ENCODE measurements around the gene ADARB2.
"Not testable (repeated sequence)": the region's sequence is repeated elsewhere in the genome, so short reads cannot be mapped to it uniquely, and the experiment has no call there.

ADARB2 gene

GRCh38 chr10:1418031-1418550 is 319.2 kb downstream of the ADARB2 start:
- FAIRE-seq: no peak

DNA sequence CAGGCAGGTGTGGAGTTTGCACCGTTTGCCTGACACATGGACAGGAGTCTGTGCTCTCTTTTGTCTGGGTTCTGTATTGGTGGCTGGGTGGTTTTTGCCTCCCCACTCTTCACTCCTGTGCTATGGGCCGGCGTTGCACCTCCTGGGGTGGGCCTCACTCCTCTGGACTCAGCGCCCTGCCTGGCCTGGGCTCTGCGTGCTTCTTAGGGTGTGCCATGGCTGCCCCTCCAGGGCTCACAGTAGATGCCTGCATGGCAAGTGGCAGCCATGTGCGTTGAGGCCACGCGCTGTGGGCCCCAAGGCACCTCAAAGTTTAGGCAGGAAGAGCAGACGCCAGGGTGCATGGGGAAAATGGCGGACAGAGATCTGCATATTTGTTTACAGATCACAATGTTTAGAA is 319.8 kb downstream of the ADARB2 start:
- FAIRE-seq: no peak

DNA sequence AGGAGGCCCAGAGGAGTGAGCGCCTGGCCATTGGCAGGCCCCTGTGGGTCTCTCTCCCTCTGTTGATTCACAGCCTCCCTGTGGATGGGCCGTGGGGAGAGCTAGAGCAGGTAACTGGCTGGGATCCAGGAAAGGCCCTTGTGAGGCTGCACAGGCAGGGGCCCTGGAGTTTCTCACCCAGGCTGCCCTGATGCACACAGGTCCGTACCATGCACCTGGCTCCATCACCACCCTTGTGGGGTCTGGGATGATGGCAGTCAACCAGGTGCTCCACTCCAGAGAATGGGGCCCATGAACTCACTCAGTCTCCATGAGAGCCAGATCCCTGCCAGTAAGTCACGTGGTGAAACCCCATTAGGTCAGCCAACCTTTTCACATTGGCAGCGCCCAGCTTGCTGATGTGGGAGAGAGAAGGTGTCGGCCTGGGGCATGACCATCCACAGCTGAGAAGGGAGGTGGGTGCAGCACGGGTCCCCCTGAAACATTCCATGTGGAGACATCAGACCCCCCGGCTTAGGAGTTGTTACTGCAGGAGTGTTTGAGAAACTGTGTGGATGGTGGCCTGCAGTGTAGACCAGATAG is 320.8 kb downstream of the ADARB2 start:
- FAIRE-seq: no peak

GRCh38 chr10:1414893-1415292 is 322.4 kb downstream of the ADARB2 start:
- no peak for FAIRE-seq

DNA sequence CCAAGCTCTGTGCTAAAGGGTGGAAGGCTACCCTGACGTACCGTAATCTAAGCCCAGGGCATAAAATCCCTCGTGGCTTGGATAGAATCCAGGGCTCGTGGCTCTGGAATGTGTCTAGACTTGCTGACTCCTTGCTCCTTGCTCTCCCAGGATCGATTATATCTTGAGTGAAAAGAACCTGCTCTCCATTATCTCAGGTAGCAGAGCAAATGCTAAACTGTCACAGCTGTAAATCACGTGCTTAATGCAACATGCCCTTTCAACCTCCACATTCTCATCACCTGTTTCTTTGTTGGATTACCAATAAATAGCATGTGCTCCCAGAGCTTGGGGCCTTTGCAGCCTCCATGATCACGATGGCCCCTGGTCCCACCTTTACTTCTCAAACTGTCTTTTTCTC is 323.0 kb downstream of the ADARB2 start:
- FAIRE-seq: not testable (repeated sequence)

GRCh38 chr10:1413823-1414222 is 323.5 kb downstream of the ADARB2 start:
- FAIRE-seq: no peak

GRCh38 chr10:1413256-1413655 is 324.1 kb downstream of the ADARB2 start:
- no peak for FAIRE-seq

DNA sequence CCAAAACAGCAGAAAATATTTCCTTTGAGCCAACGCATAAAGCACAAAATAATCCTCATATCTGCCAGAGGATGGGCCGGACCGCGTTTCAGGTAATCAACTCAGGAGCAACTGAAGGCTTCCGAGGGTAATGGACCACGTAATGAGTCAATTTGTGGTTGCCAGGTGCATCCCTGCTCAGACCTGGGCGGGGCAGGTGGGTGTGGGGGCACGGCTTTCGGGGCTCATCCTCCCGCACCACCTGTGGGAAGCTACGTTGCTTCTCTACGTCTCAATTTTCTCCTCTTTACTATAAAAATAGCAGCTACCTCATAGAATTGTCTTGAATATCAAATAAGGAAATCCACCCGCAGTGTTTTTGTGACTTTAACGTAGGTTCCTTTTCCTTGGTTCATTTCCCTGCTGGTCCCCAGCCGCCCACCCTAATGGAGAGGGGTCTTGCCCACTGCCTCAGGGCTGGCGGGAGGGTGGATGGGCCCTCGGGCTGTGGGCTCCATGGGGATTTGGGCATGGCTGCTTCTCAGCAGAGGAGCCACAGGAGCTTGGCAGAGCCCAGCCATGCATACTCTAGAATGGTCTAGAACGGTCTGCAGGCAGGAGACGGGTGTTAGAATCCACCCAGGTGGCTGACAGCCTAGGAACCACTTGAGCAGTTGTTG is 324.7 kb downstream of the ADARB2 start:
- FAIRE-seq: no peak

- FAIRE-seq: no peak
Observed at GRCh38 chr10:1411956-1412355, 325.4 kb downstream of the ADARB2 start.

DNA sequence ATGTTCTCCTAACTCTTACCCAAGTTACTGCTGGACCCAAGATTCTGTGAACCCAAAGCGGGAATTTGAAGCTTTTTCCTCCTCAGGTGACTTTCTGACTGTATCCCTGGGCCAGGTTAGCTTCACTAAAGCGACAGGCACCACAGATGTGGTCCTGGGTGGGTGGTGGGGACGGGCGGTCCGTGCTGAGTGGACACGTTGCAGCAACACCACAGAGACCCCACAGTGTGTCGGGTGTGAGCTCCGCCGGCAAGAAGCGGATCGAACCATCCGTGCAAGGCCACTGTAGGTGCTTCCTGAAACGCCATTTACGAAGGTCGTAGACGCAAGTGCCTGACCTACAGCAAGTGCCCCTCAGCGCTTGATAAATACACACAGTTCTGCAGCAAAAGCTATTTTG is 325.9 kb downstream of the ADARB2 start:
- FAIRE-seq: no peak

DNA sequence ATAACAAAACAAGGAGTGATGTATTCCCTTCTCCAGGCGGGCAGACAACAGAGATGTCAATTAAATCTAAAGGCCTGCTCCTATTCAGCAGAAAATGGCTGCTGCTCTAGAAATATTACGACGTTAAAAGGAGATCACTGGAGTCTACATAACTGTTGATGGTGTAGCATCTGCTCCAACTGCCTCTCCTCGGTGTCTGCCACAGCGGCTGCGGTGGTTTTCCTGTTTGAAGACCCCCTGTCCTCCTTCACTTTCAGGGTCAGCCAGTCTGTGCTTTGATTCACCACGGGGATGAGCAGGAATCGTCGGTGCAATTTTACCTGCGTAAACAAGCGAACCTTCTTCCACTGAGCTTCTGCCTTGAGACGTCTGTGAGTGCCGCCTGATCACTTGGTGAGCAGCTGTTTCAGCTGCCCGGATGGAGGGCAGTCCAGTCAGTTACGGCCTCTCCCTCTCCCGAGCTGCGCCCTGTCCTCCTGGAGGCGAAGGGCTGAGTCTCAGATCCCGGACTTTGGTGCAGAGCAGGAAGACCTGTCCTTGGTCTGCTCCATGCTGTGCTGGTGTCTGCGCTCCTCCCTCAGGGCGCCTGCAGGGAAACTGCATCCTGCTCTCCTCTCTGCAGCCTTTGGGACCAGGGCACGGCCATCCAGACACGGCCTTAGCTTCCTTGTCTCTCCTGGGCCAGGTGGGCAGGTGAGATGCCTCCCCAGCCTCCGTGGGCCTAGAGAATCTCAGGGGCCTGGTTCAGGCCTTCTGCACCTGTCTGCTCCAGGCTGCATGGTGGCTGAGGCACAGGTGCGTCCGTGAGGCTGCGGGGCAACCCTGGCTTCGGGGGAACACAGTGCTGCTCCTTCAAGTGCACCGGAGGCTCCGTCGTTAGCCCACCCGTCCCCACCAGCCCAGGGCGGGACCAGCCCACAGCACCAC is 326.6 kb downstream of the ADARB2 start:
- FAIRE-seq: no peak

DNA sequence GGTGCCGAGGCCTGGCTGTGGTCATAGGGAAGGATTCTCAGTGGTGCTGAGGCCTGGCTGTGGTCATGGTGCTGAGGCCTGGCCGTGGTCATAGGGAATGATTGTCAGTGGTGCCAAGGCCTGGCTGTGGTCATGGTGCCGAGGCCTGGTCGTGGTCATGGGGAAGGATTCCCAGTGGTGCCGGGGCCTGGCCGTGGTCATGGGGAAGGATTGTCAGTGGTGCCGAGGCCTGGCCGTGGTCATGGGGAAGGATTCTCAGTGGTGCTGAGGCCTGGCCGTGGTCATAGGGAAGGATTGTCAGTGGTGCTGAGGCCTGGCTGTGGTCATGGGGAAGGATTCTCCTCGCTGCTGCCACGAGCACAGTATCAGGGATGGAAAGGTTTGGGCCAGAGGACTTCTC is 327.3 kb downstream of the ADARB2 start:
- FAIRE-seq: no peak

DNA sequence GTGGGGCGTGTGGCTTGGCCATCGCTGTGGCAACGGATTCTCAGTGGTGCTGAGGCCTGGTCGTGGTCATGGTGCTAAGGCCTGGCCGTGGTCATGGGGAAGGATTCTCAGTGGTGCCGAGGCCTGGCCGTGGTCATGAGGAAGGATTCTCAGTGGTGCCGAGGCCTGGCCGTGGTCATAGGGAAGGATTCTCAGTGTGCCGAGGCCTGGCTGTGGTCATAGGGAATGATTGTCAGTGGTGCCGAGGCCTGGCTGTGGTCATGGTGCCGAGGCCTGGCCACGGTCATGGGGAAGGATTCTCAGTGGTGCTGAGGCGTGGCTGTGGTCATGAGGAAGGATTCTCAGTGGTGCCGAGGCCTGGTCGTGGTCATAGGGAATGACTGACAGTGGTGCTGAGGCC is 327.9 kb downstream of the ADARB2 start:
- FAIRE-seq: no peak

GRCh38 chr10:1408651-1409367 is 328.5 kb downstream of the ADARB2 start:
- FAIRE-seq: no peak

DNA sequence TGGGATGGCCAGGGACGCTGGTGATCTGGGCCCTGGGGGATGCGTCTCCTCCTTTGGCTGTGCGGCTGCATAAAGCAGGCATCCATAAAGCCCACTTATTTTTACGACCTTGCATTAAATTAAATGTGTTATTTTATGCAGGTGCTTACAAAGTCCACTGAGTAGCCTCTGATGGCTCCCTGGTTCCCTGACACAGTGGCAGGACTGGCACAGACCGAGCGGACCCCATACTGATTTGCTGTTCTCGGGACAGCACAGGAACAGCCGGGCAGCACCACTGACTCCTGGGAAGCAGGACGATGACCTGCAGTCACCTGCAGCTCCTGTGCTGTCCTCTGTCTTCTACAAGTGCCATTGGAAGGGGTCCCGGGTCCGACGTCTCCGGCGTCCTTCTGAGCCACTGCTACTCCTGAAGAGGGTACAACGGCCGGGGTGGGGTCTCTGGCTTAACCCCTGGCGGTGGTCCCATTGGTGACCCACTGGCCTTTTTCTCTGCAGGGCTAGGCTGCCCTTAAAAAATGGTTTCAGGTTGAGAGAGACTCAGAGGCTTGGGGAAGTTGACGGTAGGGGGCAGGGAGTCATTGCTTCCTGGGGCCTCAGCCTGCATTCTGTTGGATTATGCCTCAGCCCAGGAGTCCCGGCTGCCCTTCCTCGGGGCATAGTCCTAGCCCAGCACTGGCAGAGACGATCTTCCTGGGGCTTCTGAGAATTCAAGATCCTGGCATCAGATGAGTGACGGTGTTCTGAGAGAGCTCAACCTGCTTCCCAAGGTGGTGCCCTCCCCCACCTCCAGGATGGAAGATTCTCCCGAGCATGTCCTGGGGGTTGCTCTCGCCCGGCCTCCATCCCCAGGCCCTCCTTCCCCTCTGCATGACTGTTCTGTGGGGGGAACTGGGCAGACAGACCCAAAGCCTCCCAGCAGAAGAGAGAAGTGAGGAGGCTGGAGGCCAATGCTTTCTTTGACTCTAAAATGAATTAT is 330.1 kb downstream of the ADARB2 start:
- no peak for FAIRE-seq

DNA sequence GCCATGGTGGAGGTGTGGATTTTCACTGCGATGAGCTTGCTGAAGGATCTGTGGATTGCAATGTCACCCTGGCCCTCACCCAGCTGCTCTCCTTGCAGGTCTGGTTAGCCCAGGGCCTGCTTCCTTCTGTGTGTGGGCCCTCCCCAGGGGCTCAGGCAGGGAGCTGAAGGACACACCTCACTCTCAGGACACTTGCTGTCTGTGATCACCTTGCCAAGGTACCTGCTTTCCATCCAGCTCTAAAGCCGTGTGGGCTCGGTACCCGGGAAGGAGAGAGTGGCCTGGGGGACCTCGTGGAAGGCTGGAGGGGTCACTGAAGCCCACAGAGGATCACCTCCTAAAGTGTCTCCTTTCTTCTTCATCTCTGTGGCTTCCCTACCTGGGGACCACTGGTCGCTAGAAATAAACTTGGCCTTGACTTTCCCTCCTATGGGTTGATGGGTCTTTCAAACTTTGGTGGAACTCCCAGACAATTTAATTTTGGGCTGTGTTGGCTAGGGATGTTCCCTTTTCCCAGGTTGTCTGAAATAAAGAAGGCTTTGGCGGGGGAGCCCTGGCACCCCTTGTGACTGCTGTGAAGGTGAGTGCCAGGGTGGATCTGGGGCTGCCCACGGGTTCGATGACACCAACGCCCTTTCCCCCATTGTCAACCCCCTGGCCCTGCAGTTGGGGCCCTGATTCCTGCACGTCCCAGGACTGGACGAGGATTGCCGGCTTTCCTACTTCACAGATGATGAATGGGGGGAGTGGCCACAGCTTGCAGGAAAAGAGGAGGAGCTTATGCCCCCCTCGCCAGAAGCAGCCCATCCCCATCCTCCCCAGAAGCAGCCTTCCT is 331.0 kb downstream of the ADARB2 start:
- no peak for FAIRE-seq

DNA sequence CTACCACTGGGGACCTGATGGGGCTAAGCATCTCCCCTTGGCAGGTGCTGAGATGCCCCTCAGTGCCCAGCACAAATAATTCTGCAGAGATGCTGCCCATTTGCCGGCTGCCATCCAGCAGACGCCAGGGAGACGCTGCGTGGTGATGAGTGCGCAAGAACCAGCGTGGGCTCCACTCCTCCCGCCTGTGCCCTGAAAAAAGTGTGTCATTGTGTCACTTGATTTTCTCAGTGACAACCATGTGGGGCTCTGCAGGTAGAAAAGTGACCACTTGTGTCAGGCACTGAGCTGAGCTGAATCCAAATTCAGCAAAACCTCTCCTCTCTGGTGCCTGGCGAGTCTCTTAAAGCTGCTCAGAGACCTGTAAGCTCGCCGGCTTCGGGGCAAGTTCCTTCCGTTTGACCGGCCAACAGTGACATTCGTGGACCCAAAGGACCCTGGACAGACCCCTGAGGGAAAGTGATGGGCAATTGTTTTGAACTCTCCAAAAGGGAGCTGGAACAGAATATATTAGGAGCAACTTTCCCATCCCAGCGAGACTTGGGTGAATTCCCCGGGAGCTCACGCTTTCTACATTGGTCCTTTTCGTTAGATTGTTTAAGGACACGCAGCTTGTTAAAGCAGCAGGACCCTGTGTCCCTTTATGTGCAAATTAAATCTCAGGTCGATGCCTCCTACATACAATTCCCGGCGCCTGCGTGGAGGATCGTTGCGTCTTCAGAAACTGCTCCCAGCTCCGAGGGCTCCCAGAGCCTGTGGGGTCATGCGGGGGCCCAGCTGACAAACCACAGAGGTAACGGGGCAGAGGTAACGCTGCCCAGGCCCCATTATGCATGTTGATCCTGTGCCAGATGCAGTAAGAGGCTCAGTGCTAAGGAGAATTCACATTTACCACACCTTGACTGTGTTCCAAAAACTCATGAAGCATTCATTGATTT is 332.7 kb downstream of the ADARB2 start:
- FAIRE-seq: no peak

GRCh38 chr10:1403508-1404322 is 333.6 kb downstream of the ADARB2 start:
- no peak for FAIRE-seq
